Smooth muscle cell (in vitro differentiated cells): Measurements from ENCODE around the gene ABHD10. TPM values are rescaled to one million over a fixed set of nuclear protein-coding genes. Genes with fewer than 3 reads are reported as not detected.

Experiments used
- DNase-seq: peaks from one replicate; lab custom pipeline; 2025; ENCODE audit not compliant: unreplicated experiment; lab: John Stamatoyannopoulos, UW
- H2AFZ ChIP-seq: fragments of 200-600 bp; sonication (generic); 2 replicates; pipeline ENCODE4 v1.6.0; 2016; ENCODE audit warnings: antibody characterized with exemption, low read depth, mild to moderate bottlenecking
- H3F3A ChIP-seq: fragments of 200-600 bp; sonication (generic); 2 replicates; pipeline ENCODE4 v1.6.0; 2017; ENCODE audit warnings: antibody characterized with exemption, low read depth
- H3K27ac ChIP-seq: fragments of 200-600 bp; sonication (generic); 2 replicates; pipeline ENCODE4 v1.5.1; 2016; ENCODE audit warnings: low read depth, mild to moderate bottlenecking
- H3K27me3 ChIP-seq: fragments of 200-600 bp; sonication (generic); 2 replicates; pipeline ENCODE4 v1.6.1; 2016; ENCODE audit warnings: low read depth, mild to moderate bottlenecking
- H3K36me3 ChIP-seq: fragments of 200-600 bp; sonication (generic); 2 replicates; pipeline ENCODE4 v1.5.1; 2016; ENCODE audit warnings: low read depth
- H3K4me1 ChIP-seq: fragments of 200-600 bp; sonication (generic); 2 replicates; pipeline ENCODE4 v1.5.1; 2016; ENCODE audit warnings: low read depth
- H3K4me2 ChIP-seq: fragments of 200-600 bp; sonication (generic); 2 replicates; pipeline ENCODE4 v1.6.0; 2016; ENCODE audit warnings: mild to moderate bottlenecking
- H3K4me3 ChIP-seq: fragments of 200-600 bp; sonication (generic); 2 replicates; pipeline ENCODE4 v1.5.1; 2016; ENCODE audit warnings: mild to moderate bottlenecking
- H3K79me2 ChIP-seq: fragments of 200-600 bp; sonication (generic); 2 replicates; pipeline ENCODE4 v1.6.0; 2016; ENCODE audit warnings: low read depth, mild to moderate bottlenecking
- H3K9ac ChIP-seq: fragments of 200-600 bp; sonication (generic); 2 replicates; pipeline ENCODE4 v1.6.0; 2016; ENCODE audit warnings: low read depth
- H3K9me3 ChIP-seq: fragments of 200-600 bp; sonication (generic); replicated peaks from 2 replicates; pipeline ENCODE4 v1.5.1; 2016; ENCODE audit warnings: low read depth
- H4K20me1 ChIP-seq: fragments of 200-600 bp; sonication (generic); 2 replicates; pipeline ENCODE4 v1.6.0; 2016; ENCODE audit warnings: low read depth
- WGBS: methylation state at CpG from one replicate; pipeline ENCODE4 v1.1.7; 2016; ENCODE audit warnings: low lambda C conversion rate; 5-methylcytosine and 5-hydroxymethylcytosine counted together
- polyA plus RNA-seq: library from polyadenylated mRNA; unstranded; fragments of >200 nt; fragmentation: Nextera tagmentation; extraction: Ambion mirVana; gene quantifications from 2 replicates; pipeline ENCODE4 v1.2.1, GENCODE V29; 2016
- total RNA-seq: library from RNA; depleted of rRNA; stranded (reverse); fragments of >200 nt; gene quantifications from 2 replicates; pipeline ENCODE4 v1.2.3, GENCODE V29; 2014
- TF ChIP-seq, protein P1 (sequence below): fragments of 200-600 bp; sonication (generic); IDR thresholded peaks from 2 replicates; pipeline ENCODE4 v1.5.1; 2017; ENCODE audit warnings: borderline replicate concordance, mild to moderate bottlenecking, antibody characterized with exemption; ENCODE audit not compliant: insufficient read depth, poor library complexity, severe bottlenecking

Gene ABHD10
- total and polyA plus RNA-seq, 2 experiments from 2014 or later: 44.1 to 44.9 TPM

DNA sequence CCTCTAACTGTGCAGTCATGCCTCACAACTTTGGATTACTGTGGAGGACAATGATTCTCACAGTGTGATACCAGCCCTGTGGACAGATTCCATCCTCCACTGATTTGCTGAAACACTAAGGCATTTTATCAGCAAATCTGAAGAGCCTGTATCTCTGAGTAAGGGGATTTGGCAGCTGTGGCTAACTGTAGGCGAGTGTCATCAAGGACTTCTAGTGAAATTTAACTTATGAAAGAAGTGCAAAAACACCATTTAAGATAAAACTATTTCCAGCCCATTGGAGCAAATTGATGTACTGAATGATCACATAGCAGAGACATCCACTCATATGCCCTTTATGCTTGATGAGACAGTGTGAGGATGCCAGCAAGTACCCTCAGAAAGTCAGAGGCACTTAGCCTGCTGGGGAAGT, 41.9 kb downstream of the ABHD10 start:
- Histone ChIP-seq H2AFZ (no peak overlapping the region), H4K20me1 (no peaks in the 10 kb centered on the region), H3K36me3 (no peaks in the 10 kb centered on the region), H3K4me3 (no peak overlapping the region), H3K9me3 (no peaks in the 10 kb centered on the region), H3K4me2 (no peak overlapping the region), H3F3A (no peaks in the 10 kb centered on the region), H3K27me3 (no peaks in the 10 kb centered on the region), H3K9ac (no peak overlapping the region), H3K27ac (no peak overlapping the region), H3K4me1 (no peaks in the 10 kb centered on the region), H3K79me2 (no peaks in the 10 kb centered on the region)
- 28% methylated on average over 1 of the region's 1 CpG for WGBS
- no peak for DNase-seq
- TF ChIP-seq, protein P1, sequence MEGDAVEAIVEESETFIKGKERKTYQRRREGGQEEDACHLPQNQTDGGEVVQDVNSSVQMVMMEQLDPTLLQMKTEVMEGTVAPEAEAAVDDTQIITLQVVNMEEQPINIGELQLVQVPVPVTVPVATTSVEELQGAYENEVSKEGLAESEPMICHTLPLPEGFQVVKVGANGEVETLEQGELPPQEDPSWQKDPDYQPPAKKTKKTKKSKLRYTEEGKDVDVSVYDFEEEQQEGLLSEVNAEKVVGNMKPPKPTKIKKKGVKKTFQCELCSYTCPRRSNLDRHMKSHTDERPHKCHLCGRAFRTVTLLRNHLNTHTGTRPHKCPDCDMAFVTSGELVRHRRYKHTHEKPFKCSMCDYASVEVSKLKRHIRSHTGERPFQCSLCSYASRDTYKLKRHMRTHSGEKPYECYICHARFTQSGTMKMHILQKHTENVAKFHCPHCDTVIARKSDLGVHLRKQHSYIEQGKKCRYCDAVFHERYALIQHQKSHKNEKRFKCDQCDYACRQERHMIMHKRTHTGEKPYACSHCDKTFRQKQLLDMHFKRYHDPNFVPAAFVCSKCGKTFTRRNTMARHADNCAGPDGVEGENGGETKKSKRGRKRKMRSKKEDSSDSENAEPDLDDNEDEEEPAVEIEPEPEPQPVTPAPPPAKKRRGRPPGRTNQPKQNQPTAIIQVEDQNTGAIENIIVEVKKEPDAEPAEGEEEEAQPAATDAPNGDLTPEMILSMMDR: no peak

DNA sequence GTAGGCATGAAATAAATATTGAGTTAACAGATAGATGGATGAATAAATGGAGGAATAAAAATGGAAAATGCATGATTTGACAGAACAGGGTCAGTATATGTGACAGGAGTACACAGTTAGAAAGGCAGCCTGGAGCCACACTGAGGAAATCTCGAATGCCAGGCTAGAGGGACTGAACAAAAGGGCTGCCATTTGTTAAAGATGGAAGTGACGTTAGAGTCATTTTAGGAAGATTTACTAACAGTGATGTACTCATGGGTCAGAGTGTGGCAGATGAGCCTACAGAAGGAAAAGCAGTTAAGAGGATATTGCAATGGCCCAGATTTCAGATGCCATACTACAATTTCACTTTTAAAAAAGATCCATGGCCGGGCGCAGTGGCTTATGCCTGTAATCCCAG, 48.3 kb downstream of the ABHD10 start:
- TF ChIP-seq, protein P1: no peak
- no peak overlapping the region for H3K27ac ChIP-seq

DNA sequence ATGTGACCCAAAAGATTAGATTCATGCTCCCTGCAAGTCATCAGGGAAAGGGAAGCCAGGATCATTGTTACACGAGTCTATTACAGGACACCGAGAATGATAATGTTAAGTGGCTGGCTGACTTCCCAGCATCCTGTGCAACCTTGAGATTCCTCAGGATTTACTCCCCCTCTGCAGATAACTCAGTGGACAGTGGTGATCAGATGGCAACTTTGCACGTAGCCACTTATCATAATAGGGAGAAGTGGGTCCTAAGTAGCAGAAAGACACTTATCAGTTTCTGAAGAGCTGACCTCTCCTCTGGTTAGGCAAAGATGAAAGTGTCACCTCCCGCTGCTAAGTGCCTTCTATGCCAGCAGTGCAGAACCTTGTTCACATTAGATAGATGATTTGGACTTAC, 49.0 kb downstream of the ABHD10 start:
- no peaks in the 10 kb centered on the region for H3K9me3 ChIP-seq
- no peak overlapping the region for H3K4me2 ChIP-seq
- H3K36me3 ChIP-seq: no peaks in the 10 kb centered on the region
- DNase-seq: no peak
- no peak overlapping the region for H3K27ac ChIP-seq
- H3K4me1 ChIP-seq: no peaks in the 10 kb centered on the region
- H3F3A ChIP-seq: no peaks in the 10 kb centered on the region
- H2AFZ ChIP-seq: no peak overlapping the region
- no peaks in the 10 kb centered on the region for H4K20me1 ChIP-seq
- H3K27me3 ChIP-seq: no peaks in the 10 kb centered on the region
- H3K79me2 ChIP-seq: no peaks in the 10 kb centered on the region
- no peak overlapping the region for H3K9ac ChIP-seq
- 70% methylated on average over 4 of the region's 4 CpGs for WGBS
- TF ChIP-seq, protein P1: no peak
- no peak overlapping the region for H3K4me3 ChIP-seq

More for the DNA sequence above, 48.3 kb downstream of the ABHD10 start:
- no peak overlapping the region for H3K4me3 ChIP-seq
- no peaks in the 10 kb centered on the region for H3K79me2 ChIP-seq
- DNase-seq: no peak
- H3K4me1 ChIP-seq: no peaks in the 10 kb centered on the region
- no peaks in the 10 kb centered on the region for H4K20me1 ChIP-seq
- WGBS: 98% methylated on average over 4 of the region's 4 CpGs
- no peaks in the 10 kb centered on the region for H3K36me3 ChIP-seq
- H2AFZ ChIP-seq: no peak overlapping the region
- H3K9ac ChIP-seq: no peak overlapping the region
- no peaks in the 10 kb centered on the region for H3K27me3 ChIP-seq
- H3K9me3 ChIP-seq: no peaks in the 10 kb centered on the region
- no peak overlapping the region for H3K4me2 ChIP-seq
- H3F3A ChIP-seq: no peaks in the 10 kb centered on the region

DNA sequence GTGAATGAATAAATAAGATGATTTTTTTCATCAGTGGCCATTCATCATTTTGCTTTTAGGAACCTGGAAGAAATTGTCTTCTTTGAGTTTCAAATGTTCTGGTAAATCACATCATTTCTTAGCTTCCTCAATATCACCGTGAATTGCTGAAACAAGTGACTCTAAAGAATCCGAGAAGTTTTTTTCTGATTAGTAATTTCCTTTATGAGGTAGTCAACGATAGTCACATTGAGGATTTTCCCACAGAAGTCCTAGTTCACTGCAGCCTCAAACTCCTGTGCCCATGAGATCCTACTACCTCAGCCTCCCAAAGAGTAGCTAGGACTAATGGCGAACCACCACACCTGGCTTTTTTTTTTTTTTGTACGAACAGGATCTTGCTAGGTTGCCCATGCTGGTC, 52.1 kb downstream of the ABHD10 start:
- Histone ChIP-seq H3K4me1 (no peaks in the 10 kb centered on the region), H3K9me3 (no peaks in the 10 kb centered on the region), H3K36me3 (no peaks in the 10 kb centered on the region), H3K4me3 (no peak overlapping the region), H3K9ac (no peak overlapping the region), H2AFZ (no peak overlapping the region), H3K4me2 (no peak overlapping the region), H3K27me3 (no peaks in the 10 kb centered on the region), H4K20me1 (no peaks in the 10 kb centered on the region), H3K79me2 (no peaks in the 10 kb centered on the region), H3F3A (no peaks in the 10 kb centered on the region), H3K27ac (no peak overlapping the region)
- no peak for DNase-seq
- TF ChIP-seq, protein P1: no peak
- WGBS: 99% methylated on average over 5 of the region's 5 CpGs
